ENCODE data around the gene AMN. TPM values are rescaled to one million over a fixed set of nuclear protein-coding genes. Genes with fewer than 3 reads are reported as not detected.
"Not testable (repeated sequence)": the region's sequence is repeated elsewhere in the genome, so short reads cannot be mapped to it uniquely, and the experiment has no call there.

Gene AMN
- total and polyA plus RNA-seq, 5 donors: 0.37 to 0.58 (median 0.48) TPM; not detected in 2

DNA sequence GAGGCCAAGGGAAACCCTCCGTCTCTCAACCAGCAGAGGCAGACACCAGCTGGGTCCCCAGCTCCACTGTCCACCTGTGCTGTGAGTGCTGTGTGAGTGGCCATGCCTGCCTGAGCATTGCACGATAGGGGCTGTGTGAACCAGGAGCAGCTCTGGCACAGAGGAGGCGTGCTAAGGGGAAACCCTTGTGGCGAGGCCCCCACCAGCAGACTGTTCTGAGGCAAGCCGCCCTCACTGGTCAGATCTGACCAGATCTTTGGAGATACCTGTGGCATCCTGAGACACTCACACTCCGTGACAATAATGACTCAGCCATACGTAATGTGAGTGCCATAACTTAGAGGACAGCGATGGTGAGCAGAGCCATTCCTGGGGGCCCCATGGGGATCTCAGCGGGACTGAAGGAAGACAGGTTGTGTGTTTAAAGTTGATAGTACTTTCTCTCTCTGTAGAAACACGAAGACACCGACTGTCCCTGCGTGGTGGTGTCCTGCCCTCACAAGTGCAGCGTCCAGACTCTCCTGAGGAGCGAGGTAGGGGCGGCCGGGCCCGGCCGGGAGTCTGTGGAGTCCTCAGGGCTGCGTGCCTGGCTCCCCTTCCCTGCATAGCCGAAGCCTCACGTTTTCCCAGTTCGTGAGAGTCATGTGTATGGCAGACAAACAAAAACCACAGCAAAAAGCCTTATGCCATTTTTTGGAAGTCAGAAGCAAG is 36.6 kb upstream of the AMN start:
- Histone ChIP-seq H3K9me3 (ENCODE audit: control insufficient read depth, low read length) (no peaks in the 10 kb centered on the region), H3K27me3 (ENCODE audit: control insufficient read depth, insufficient read depth) (no peaks in the 10 kb centered on the region), H3K4me1 (ENCODE audit: control insufficient read depth, insufficient read depth, low read length) (no peaks in the 10 kb centered on the region), H3K27ac (ENCODE audit: low read length) (no peak overlapping the region), H3K4me3 (ENCODE audit: low read length) (no peak overlapping the region)
- 97% methylated on average over 22 of the region's 22 CpGs for WGBS
- no peak for DNase-seq
- no peak for ATAC-seq
- intact Hi-C loops (cut with DNase I): no loop called here

DNA sequence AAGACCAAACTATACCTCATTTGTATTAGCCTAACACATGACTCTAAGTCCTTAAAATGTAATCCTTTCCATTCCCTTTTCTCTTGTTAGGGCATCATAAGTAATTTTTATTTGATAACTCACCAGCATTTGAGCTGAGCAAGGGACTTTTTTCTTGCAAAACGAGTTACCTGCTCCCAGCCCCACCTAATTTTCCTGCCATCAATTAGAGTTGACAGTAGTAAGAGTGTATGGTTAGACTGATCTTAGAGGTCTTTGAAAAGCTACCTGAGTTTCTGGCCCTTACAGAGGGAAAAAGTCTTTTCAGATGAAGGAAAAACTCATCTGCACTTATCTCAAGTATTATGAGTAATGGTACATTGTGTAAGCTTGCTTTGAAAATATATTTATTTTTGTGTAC is 33.7 kb upstream of the AMN start:
- intact Hi-C loops (cut with DNase I): no loop called here
- Histone ChIP-seq H3K4me1 (ENCODE audit: control insufficient read depth, insufficient read depth, low read length) (peaks cover 3% of the 10 kb centered on the region), H3K9me3 (ENCODE audit: control insufficient read depth, low read length) (no peaks in the 10 kb centered on the region), H3K27ac (ENCODE audit: low read length) (no peak overlapping the region), H3K27me3 (ENCODE audit: control insufficient read depth, insufficient read depth) (no peaks in the 10 kb centered on the region), H3K4me3 (ENCODE audit: low read length) (no peak overlapping the region)
- DNase-seq: no peak
- 78% methylated on average over 1 of the region's 1 CpG for WGBS
- no peak for ATAC-seq

DNA sequence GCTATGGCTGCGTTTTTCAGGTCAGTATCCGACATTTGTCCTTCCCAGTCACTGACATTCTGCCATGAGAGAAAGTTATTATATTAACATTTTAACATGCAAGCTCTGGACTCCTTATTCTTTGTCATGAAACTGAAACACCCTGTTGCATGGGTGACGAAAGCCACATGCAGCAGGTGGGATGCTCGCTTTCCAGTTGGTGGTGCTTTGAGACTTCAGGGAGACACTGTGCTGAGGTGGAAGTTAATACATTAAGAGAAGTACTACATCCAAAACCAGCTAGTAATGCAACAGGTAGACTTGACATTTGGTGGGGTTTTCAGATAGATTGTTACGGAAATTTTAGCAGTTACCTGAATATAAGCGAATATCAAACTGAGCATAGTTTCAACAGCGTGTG is 32.8 kb upstream of the AMN start:
- no peak overlapping the region for H3K4me3 ChIP-seq (ENCODE audit: low read length)
- ATAC-seq (no peak), DNase-seq (no peak)
- no peaks in the 10 kb centered on the region for H3K27me3 ChIP-seq (ENCODE audit: control insufficient read depth, insufficient read depth)
- WGBS: 96% methylated on average over 7 of the region's 7 CpGs
- intact Hi-C loops (cut with DNase I): no loop called here
- H3K9me3 ChIP-seq (ENCODE audit: control insufficient read depth, low read length): no peaks in the 10 kb centered on the region
- peaks cover 3% of the 10 kb centered on the region for H3K4me1 ChIP-seq (ENCODE audit: control insufficient read depth, insufficient read depth, low read length)
- no peak overlapping the region for H3K27ac ChIP-seq (ENCODE audit: low read length)

DNA sequence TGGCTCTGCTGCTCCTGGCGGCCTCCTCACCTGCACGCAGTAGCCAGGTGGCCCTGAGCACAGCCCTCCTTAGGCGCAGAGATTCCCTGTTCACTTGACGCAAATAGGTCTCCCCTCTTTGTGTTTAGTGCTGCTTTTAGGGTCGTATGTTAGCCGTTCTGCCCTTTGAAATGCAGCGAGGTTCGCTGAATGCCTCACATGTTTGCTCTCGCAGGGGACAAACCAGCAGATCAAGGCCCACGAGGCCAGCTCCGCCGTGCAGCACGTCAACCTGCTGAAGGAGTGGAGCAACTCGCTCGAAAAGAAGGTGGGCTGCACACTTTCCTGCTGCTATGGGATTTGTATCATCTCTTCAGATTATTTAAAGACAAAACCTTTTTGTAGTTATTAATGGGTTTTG is 31.4 kb upstream of the AMN start:
- WGBS: 89% methylated on average over 15 of the region's 15 CpGs
- Histone ChIP-seq H3K27me3 (ENCODE audit: control insufficient read depth, insufficient read depth) (no peaks in the 10 kb centered on the region), H3K4me1 (ENCODE audit: control insufficient read depth, insufficient read depth, low read length) (peaks cover 3% of the 10 kb centered on the region), H3K9me3 (ENCODE audit: control insufficient read depth, low read length) (no peaks in the 10 kb centered on the region), H3K4me3 (ENCODE audit: low read length) (no peak overlapping the region), H3K27ac (ENCODE audit: low read length) (no peak overlapping the region)
- DNase-seq (no peak), ATAC-seq (no peak)
- intact Hi-C loops (cut with DNase I): no loop called here

DNA sequence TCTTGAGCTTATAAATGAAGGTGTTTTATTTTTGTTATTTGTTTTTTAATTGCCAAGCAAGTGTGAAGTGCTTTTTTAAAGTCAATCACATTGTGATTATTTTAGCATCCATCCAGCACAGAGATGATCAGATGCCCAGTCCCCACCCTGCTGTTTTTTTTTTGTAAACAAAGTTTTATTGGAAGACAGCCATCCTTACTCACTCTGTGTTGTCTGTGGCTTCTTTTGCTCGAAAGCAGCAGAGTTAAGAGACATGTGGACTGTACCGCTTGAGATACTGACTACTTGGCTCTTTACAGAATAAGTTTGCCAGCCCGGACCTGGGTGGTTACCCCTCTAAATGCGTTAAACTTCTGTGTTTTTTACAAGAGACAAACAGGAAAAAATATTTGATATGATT is 30.9 kb upstream of the AMN start:
- WGBS: 67% methylated on average over 4 of the region's 4 CpGs
- Histone ChIP-seq H3K27me3 (ENCODE audit: control insufficient read depth, insufficient read depth) (no peaks in the 10 kb centered on the region), H3K27ac (ENCODE audit: low read length) (no peak overlapping the region), H3K4me3 (ENCODE audit: low read length) (no peak overlapping the region), H3K9me3 (ENCODE audit: control insufficient read depth, low read length) (no peaks in the 10 kb centered on the region), H3K4me1 (ENCODE audit: control insufficient read depth, insufficient read depth, low read length) (peaks cover 3% of the 10 kb centered on the region)
- ATAC-seq (no peak), DNase-seq (no peak)
- intact Hi-C loops (cut with DNase I): no loop called here

DNA sequence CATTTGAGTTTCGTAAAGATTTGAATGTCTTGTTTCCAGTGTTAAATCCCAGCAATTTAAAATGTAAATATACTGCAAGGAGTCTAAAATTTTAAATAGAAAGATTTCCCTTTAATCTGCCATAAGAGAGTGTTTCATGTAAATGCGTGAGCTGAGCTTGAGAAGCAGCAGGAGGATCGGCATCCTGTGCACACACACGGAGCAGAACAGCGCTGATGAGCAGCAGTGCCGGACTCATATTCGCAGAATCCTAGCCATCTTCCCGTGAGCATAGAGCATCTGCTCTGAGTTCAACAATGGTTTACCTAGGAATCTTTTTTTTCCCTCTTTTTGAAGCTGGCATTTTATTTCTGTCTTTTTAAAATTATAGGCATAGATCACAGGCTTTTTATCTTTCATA is 29.8 kb upstream of the AMN start:
- Histone ChIP-seq H3K4me3 (ENCODE audit: low read length) (no peak overlapping the region), H3K4me1 (ENCODE audit: control insufficient read depth, insufficient read depth, low read length) (peaks cover 3% of the 10 kb centered on the region), H3K9me3 (ENCODE audit: control insufficient read depth, low read length) (no peaks in the 10 kb centered on the region), H3K27ac (ENCODE audit: low read length) (no peak overlapping the region), H3K27me3 (ENCODE audit: control insufficient read depth, insufficient read depth) (no peaks in the 10 kb centered on the region)
- no peak for ATAC-seq
- no peak for DNase-seq
- 97% methylated on average over 8 of the region's 8 CpGs for WGBS
- intact Hi-C loops (cut with DNase I): no loop called here

DNA sequence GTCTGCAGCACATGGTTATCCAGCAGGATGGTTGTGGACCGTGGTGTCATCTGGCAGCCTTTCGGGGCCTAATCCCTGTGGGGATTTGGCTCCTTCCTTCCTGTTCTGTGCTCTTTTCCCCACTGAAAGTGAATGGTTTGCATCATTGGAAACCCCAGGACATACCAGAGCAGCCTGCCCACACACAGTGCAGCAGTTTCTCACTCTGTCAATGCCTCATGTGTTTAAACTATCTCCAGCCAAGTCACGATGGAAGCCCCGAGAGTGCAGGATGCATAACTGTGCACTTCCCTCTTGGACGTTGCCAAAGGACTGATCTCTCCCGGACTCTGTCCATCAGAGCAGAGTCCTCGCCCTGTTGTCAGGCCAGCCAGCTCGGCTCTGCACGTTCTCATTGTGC is 29.0 kb upstream of the AMN start:
- peak; percentile 69 to 89 for ATAC-seq
- WGBS: 43% methylated on average over 9 of the region's 9 CpGs
- intact Hi-C loops (cut with DNase I): no loop called here
- Histone ChIP-seq H3K4me1 (ENCODE audit: control insufficient read depth, insufficient read depth, low read length) (peaks cover 3% of the 10 kb centered on the region), H3K27ac (ENCODE audit: low read length) (no peak overlapping the region), H3K4me3 (ENCODE audit: low read length) (no peak overlapping the region), H3K27me3 (ENCODE audit: control insufficient read depth, insufficient read depth) (no peaks in the 10 kb centered on the region), H3K9me3 (ENCODE audit: control insufficient read depth, low read length) (no peaks in the 10 kb centered on the region)
- no peak for DNase-seq

DNA sequence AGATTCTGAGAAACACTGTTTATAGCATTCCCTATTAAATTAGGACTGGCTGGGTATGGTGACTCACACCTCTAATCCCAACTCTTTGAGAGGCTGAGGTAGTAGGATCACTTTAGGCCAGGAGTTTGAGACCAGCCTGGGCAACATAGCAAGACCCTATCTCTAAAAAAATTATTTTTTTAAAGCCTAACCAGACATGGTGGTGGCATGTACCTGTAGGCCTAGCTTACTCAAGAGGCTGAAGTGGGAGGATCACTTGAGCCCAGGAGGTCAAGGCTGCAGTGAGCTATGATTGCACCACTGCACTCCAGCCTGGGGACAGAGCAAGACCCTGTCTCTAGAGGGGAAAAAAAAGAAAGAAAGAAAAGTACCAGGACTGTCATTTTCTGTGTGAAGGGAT is 25.7 kb upstream of the AMN start:
- H3K4me3 ChIP-seq (ENCODE audit: low read length); H3K9me3 ChIP-seq (ENCODE audit: control insufficient read depth, low read length); intact Hi-C loops (cut with DNase I); ATAC-seq; H3K27ac ChIP-seq (ENCODE audit: low read length); H3K27me3 ChIP-seq (ENCODE audit: control insufficient read depth, insufficient read depth); H3K4me1 ChIP-seq (ENCODE audit: control insufficient read depth, insufficient read depth, low read length); DNase-seq: not testable (repeated sequence)

DNA sequence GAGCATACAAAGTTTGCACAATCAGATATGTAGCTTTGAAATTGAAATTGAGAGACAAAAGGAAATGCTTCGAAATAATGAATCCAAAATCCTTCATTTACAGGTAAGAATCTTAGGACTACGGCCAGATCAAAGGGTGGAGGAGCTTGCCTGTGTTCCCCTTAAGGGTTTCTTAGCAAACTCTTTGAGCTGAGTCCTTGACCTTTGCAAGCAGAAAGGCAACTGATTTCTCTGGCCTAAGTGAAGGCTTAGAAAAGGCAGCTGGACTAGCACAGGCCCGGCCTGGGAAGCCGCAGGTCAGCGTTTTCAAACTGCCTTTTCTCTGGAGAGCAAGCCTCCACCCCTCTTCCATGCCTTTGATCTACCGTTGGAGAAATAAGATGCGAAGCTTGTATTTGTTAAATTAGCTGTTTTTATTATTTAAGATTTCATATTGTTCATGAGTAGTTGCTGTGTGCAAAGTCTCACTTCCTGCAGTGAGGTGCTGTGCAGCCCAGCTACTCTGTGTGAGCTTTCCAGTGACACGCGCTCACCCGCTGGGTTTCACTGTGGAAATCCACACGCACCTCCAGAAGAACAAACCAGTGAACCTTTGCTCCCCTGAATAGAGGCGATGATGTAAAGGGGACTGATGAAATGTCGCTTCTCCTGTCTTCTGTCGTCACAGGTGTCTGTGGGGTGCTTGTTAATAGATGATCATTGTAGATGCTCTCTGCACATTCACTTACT is 25.0 kb upstream of the AMN start:
- intact Hi-C loops (cut with DNase I): no loop called here
- Histone ChIP-seq H3K27ac (ENCODE audit: low read length) (no peak overlapping the region), H3K4me1 (ENCODE audit: control insufficient read depth, insufficient read depth, low read length) (peaks cover 3% of the 10 kb centered on the region), H3K9me3 (ENCODE audit: control insufficient read depth, low read length) (no peaks in the 10 kb centered on the region), H3K27me3 (ENCODE audit: control insufficient read depth, insufficient read depth) (no peaks in the 10 kb centered on the region), H3K4me3 (ENCODE audit: low read length) (no peak overlapping the region)
- DNase-seq (no peak), ATAC-seq (no peak)
- WGBS: 92% methylated on average over 14 of the region's 14 CpGs

DNA sequence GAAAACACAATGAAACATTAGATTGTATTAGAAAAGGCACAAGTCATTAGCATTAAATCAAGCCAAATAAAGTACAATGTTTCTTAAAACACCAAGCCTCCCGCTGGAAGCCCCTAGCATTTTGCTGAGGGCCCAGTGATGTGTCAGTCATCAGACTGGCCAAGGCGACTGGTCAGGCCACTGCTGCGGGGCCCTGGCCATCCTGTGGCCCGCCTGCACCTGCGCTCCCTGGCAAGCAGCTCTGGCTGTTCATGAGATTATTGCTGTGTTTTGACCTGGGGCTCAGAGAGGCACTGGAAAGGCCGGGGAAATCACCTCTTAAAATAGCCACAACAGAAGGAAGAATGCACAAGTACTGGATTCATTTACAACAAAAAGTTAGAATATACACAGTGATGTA is 24.2 kb upstream of the AMN start:
- Histone ChIP-seq H3K27me3 (ENCODE audit: control insufficient read depth, insufficient read depth) (no peaks in the 10 kb centered on the region), H3K9me3 (ENCODE audit: control insufficient read depth, low read length) (no peaks in the 10 kb centered on the region), H3K4me3 (ENCODE audit: low read length) (no peak overlapping the region), H3K4me1 (ENCODE audit: control insufficient read depth, insufficient read depth, low read length) (peaks cover 3% of the 10 kb centered on the region), H3K27ac (ENCODE audit: low read length) (no peak overlapping the region)
- DNase-seq (no peak), ATAC-seq (no peak)
- intact Hi-C loops (cut with DNase I): no loop called here
- WGBS: 93% methylated on average over 6 of the region's 6 CpGs

DNA sequence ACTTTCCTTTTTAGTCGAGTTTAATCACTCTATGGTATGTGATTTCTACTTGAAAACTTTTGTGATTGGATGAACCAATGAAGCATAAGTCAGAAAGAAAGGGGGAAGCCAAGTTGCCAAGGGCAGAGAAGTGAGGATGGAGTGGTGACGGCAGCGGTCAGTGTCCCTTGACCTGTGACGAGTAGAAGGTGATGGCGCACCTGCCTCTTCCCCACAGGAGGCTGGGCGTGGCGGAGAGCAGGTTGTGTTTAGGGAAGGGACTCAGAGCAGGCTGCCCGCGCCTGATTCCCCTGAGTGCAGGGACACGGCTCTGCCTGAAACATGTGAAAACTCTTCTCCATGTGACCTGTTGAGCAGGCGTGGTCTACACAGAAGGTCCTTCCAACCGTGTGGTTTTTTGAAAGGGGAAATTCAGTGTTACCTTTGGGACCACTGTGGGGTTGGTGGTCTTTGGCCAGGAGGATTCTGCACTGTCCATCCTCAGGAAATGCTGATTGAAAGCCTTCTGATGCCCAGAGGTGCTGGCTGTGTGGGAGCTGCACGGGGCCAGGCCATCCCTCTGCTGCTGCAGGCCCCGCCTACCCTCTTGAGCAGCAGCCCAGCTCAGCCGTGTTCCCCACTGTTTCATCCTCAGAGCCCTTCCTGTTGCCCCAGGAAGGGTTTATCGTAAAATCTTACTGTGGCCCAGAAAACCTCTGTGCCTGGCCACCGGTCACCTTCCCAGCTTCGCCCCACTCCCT is 23.5 kb upstream of the AMN start:
- 89% methylated on average over 18 of the region's 18 CpGs for WGBS
- no peak for DNase-seq
- intact Hi-C loops (cut with DNase I): no loop called here
- no peak for ATAC-seq
- Histone ChIP-seq H3K27ac (ENCODE audit: low read length) (no peak overlapping the region), H3K9me3 (ENCODE audit: control insufficient read depth, low read length) (no peaks in the 10 kb centered on the region), H3K4me3 (ENCODE audit: low read length) (no peak overlapping the region), H3K4me1 (ENCODE audit: control insufficient read depth, insufficient read depth, low read length) (no peaks in the 10 kb centered on the region), H3K27me3 (ENCODE audit: control insufficient read depth, insufficient read depth) (no peaks in the 10 kb centered on the region)

All from right cardiac atrium (tissue), 5 donors.